NCI-H1048 (cell line): ENCODE measurements around the gene ITIH1.

Experiments
- DNase-seq: peaks from one replicate; lab custom pipeline; 2025; lab: John Stamatoyannopoulos, UW

Gene ITIH1

GRCh38 chr3:52839892-52840545, 62.6 kb downstream of the ITIH1 start:
- no peak for DNase-seq

- no peak for DNase-seq
Observed at GRCh38 chr3:52841211-52841980, 64.0 kb downstream of the ITIH1 start.
